HG02642 (cell line): ENCODE results near the gene VAMP4.
"Not testable (repeated sequence)": the region's sequence is repeated elsewhere in the genome, so short reads cannot be mapped to it uniquely, and the experiment has no call there.

Experiments
- ATAC-seq: cut with Tn5 transposase; IDR thresholded peaks from one replicate; pipeline ENCODE4 v1.9.1; 2021; ENCODE audit warnings: mild to moderate bottlenecking; ENCODE audit not compliant: unreplicated experiment, poor library complexity

VAMP4 gene

GRCh38 chr1:171753182-171753581, 11.3 kb upstream of the VAMP4 start:
- ATAC-seq, result no peak

GRCh38 chr1:171751221-171751620, 9.4 kb upstream of the VAMP4 start:
- ATAC-seq, result no peak

GRCh38 chr1:171748651-171749050, 6.8 kb upstream of the VAMP4 start:
- no peak for ATAC-seq

- ATAC-seq, result no peak
Observed at GRCh38 chr1:171744986-171745385, 3.1 kb upstream of the VAMP4 start.

- no peak for ATAC-seq
Observed at GRCh38 chr1:171743081-171743870, 1.4 kb upstream of the VAMP4 start.

- peak; percentile 8 for ATAC-seq
Observed at GRCh38 chr1:171742577-171742922, 685 bp upstream of the VAMP4 start.

GRCh38 chr1:171740987-171741871, 636 bp downstream of the VAMP4 start:
- peak; percentile 31 for ATAC-seq

GRCh38 chr1:171740356-171740863, 1.5 kb downstream of the VAMP4 start:
- no peak for ATAC-seq

- ATAC-seq, result no peak
Observed at GRCh38 chr1:171739656-171740055, 2.2 kb downstream of the VAMP4 start.

GRCh38 chr1:171738911-171739310, 3.0 kb downstream of the VAMP4 start:
- no peak for ATAC-seq

- no peak for ATAC-seq
Observed at GRCh38 chr1:171736196-171736595, 5.7 kb downstream of the VAMP4 start.

GRCh38 chr1:171730052-171730451, 11.8 kb downstream of the VAMP4 start:
- no peak for ATAC-seq

- no peak for ATAC-seq
Observed at GRCh38 chr1:171727778-171728177, 14.1 kb downstream of the VAMP4 start.

GRCh38 chr1:171723180-171723579, 18.7 kb downstream of the VAMP4 start:
- not testable (repeated sequence) for ATAC-seq

- ATAC-seq, result no peak
Observed at GRCh38 chr1:171718848-171719247, 23.0 kb downstream of the VAMP4 start.

- ATAC-seq, result no peak
Observed at GRCh38 chr1:171718216-171718615, 23.6 kb downstream of the VAMP4 start.

GRCh38 chr1:171717062-171717718, 24.7 kb downstream of the VAMP4 start:
- ATAC-seq, result no peak

GRCh38 chr1:171716616-171717015, 25.2 kb downstream of the VAMP4 start:
- ATAC-seq, result no peak

- no peak for ATAC-seq
Observed at GRCh38 chr1:171715813-171716251, 26.0 kb downstream of the VAMP4 start.

- ATAC-seq, result no peak
Observed at GRCh38 chr1:171712341-171712740, 29.5 kb downstream of the VAMP4 start.

GRCh38 chr1:171711643-171712042, 30.2 kb downstream of the VAMP4 start:
- no peak for ATAC-seq
